GM23248 (cell line): ENCODE data around the gene ANAPC15.

Experiments used
- EZH2 ChIP-seq: fragments of 200-600 bp; sonication (generic); IDR thresholded peaks from 2 replicates; pipeline ENCODE4 v1.6.1; 2018; ENCODE audit warnings: antibody characterized with exemption, mild to moderate bottlenecking; ENCODE audit not compliant: insufficient read depth, poor library complexity, severe bottlenecking
- EZH2phosphoT487 ChIP-seq: fragments of 200-600 bp; sonication (generic); IDR thresholded peaks from 2 replicates; pipeline ENCODE4 v1.6.1; 2018; ENCODE audit warnings: antibody characterized with exemption, moderate library complexity, mild to moderate bottlenecking, low read depth; ENCODE audit not compliant: insufficient read depth

- TF ChIP-seq EZH2phosphoT487 (no peak), EZH2 (no peak)
Measured at GRCh38 chr11:72102162-72102561, 10.3 kb downstream of the ANAPC15 start.
